Testis (tissue), 2 donors: ENCODE results near the gene KIF26A.

Experiments used
- CTCF ChIP-seq, 3 experiments: fragments of 450-650 bp in 2 of 3; fragments of 200-600 bp in 1 of 3; sonication (generic) in 1 of 3; IDR thresholded peaks; one replicate each; pipeline ENCODE4 v1.5.1; 2016 to 2019; ENCODE audit warnings: antibody characterized with exemption in 3 of 3, mild to moderate bottlenecking in 2 of 3, moderate library complexity in 1 of 3
- POLR2A ChIP-seq: fragments of 450-650 bp; IDR thresholded peaks from one replicate; pipeline ENCODE4 v1.6.1; 2017; ENCODE audit warnings: antibody characterized with exemption, mild to moderate bottlenecking, moderate library complexity

DNA sequence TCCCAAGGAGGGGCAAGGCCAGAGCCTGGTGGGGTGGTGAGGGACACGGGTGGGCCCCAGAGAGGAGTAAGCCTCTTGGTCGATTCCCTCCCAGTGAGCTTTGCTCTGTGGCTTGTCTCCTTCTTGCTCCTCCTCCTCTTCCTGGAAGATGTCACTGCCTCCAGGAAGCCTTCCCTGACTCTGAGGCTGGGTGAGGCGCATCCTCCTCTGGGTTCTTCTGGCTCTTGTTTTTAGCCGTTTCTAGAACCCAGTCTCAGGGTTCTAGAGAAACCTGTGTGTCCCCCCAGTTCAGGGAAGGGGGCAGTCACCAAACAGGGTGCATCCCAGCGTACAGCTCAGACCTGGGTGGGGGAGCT lies 12.6 kb downstream of the KIF26A start:
- TF ChIP-seq CTCF (IDR thresholded peaks at IDR 0.05) = no peak
- no peak for TF ChIP-seq POLR2A
